ENCODE measurements around the gene THSD7B.
"Not testable (repeated sequence)": the region's sequence is repeated elsewhere in the genome, so short reads cannot be mapped to it uniquely, and the experiment has no call there.

THSD7B gene

GRCh38 chr2:136935119-136935518 is 169.8 kb downstream of the THSD7B start:
- no peak for DNase-seq

GRCh38 chr2:136956050-136956449 is 190.7 kb downstream of the THSD7B start:
- no peak for DNase-seq

DNA sequence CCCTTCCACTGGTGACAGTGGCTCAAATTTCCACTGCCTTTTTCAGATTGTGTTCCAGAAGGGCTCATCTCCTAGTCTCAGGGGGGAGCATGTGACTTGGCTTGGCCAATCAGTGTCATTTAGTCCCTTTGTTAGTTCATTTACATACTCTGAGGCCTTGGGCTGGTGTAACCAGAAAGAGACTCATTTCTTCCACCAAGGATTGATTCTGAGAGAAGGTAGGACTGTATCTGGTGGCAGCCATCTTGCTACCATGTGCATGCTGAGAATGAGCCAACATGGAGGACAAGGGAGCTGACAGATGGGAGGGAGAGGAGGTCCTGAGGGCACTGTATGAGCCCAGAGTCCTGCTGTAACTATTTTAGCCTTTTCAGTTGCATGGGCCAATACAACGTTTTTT is 191.7 kb downstream of the THSD7B start:
- no peak for DNase-seq

- no peak for DNase-seq
Observed at GRCh38 chr2:136962105-136962725, 196.9 kb downstream of the THSD7B start.

GRCh38 chr2:136966485-136966884 is 201.1 kb downstream of the THSD7B start:
- DNase-seq: no peak

DNA sequence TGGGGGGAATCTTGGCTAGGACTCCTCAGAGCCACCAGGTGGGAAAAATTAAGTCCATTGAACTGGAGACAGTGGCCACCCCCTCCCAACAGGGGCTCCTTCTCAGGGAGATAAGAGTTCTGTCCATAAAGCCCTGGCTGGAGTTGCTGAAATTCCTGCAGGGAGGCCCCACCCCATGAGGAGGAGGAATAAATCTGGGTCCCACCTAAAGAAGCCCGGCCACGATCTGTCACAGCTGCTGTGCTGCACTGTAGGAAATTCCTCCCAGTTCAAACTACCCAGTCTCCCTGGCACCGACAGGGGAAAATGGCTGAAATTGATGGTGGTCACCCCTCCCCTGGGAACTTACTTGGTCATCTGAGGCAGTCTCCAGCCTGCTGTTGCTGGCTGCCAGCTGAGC is 215.0 kb downstream of the THSD7B start:
- DNase-seq: no peak

- DNase-seq: not testable (repeated sequence)
Observed at GRCh38 chr2:136981689-136982088, 216.3 kb downstream of the THSD7B start.

GRCh38 chr2:136985044-136985443 is 219.7 kb downstream of the THSD7B start:
- DNase-seq: no peak

GRCh38 chr2:136986605-136987221 is 221.4 kb downstream of the THSD7B start:
- no peak for DNase-seq

GRCh38 chr2:136990316-136990715 is 225.0 kb downstream of the THSD7B start:
- DNase-seq: no peak

GRCh38 chr2:136994793-136995192 is 229.4 kb downstream of the THSD7B start:
- DNase-seq: no peak

DNA sequence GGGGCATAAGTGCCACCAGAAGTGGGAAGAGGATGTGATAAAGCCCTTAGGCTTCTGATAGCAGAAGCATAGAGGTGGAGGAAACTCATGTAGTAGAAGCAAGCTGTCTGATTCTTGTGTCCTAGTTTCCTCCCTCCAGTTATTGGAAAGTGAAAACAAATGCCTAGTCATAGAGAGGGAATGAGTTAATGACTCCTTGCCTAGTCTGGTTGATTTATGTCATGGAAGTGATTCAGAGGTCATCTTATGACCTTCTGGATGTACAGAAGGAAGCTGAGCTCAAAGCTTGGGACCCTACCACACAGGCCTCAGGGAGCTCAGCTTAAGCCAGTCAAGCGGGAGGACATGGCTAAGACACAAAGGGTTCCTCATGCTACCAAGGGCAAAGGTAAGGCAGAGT is 232.2 kb downstream of the THSD7B start:
- DNase-seq: peak; percentile 5

DNA sequence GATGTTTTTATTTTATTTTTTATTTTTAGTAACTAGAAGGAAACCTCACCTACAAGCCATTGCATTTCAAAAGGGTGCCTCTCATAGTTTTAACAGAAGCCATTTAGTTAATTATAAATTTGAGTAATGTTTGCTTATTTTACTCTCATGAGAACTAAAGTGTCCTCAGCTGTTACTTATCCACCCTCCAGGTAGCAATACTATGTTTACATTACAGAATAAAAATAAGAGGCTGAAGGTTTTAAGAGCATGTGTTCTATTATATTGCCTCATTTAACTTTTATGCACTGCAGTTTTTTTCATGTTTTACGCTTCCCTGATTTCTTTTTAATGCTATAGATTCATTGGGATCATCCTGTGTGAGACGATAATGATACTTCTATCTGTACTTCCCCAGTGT is 235.5 kb downstream of the THSD7B start:
- no peak for DNase-seq

DNA sequence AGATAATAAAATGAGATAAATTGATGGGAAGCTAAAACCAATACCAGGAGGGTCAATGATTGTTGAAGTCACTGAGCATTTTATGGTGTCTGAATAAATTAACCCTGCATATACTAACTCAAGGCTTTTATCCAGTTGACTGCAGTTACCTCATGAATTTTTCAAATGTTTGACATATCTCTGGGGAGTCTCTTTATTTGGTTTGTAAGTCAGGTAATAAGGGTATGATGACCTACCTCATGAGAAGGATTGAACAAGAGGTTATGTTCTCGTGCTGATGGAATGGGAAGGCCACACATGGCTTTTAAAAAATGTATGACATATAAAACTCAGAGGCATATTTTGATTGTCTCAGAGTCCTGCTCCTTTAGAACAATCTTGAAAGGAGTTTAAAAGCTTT is 237.6 kb downstream of the THSD7B start:
- no peak for DNase-seq

- no peak for DNase-seq
Observed at GRCh38 chr2:137005210-137005609, 239.9 kb downstream of the THSD7B start.

DNA sequence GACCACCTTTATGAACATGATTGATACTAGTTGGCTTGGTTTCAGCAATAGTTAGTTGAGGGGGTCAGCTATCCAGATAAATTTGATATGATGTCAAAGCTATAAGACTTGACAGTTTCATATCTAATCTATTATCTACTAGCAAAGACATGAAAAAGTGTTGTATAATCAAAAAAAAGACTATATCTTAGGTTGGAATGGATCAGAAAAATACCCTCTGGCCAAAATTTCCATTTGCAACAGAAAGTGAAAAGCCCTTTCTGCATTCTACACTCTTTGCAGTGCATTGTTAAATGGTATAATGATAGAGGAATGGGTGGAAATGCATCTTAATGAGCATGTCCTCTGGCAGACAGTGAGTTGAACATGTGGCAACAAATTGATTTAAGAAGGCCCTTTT is 242.6 kb downstream of the THSD7B start:
- no peak for DNase-seq

- DNase-seq: no peak
Observed at GRCh38 chr2:137009953-137010352, 244.6 kb downstream of the THSD7B start.

GRCh38 chr2:137020452-137021196 is 255.3 kb downstream of the THSD7B start:
- DNase-seq: no peak

GRCh38 chr2:137021763-137022162 is 256.4 kb downstream of the THSD7B start:
- DNase-seq: no peak

GRCh38 chr2:137023205-137023604 is 257.9 kb downstream of the THSD7B start:
- DNase-seq: no peak

DNA sequence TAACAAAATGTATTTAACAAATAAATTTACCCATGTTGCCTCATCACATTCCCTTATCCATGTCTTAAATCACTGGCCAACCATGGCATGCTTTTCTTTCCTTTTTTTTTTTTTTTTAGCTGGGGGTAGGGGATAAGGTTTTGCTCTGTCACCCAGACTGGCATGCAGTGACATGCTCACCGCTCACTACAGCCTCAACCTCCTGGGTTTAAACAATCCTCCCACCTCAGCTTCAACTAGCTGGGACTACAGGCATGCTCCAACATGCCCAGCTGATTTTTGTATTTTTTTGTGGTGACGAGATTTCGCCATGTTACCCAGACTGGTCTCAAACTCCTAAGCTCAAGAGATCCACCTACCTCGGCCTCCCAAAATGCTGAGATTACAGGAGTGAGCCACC is 266.4 kb downstream of the THSD7B start:
- no peak for DNase-seq

- no peak for DNase-seq
Observed at GRCh38 chr2:137036619-137037018, 271.3 kb downstream of the THSD7B start.

- DNase-seq: no peak
Observed at GRCh38 chr2:137039482-137040152, 274.3 kb downstream of the THSD7B start.

GRCh38 chr2:137047369-137047768 is 282.0 kb downstream of the THSD7B start:
- no peak for DNase-seq

Data from fibroblast of skin of right quadriceps (primary cell).